Stomach (tissue), 9 donors: ENCODE measurements around the gene ADAMTSL3. TPM values are rescaled to one million over a fixed set of nuclear protein-coding genes. Genes with fewer than 3 reads are reported as not detected.

Experiments used
- DNase-seq, 2 donors: peaks; one replicate each; pipeline versions ENCODE4 v3.0.0 to v3.0.0-alpha.2; 2013 to 2019
- H3K27ac ChIP-seq, 5 donors: fragments of 200-600 bp in 4 of 5; sonication (generic) in 4 of 5; one replicate each; pipeline ENCODE4 v1.5.1; 2013 to 2019; ENCODE audit warnings: mild to moderate bottlenecking in 1 of 5, moderate library complexity in 1 of 5
- H3K27me3 ChIP-seq, 3 donors: fragments of 200-600 bp; sonication (generic); one replicate each; pipeline ENCODE4 v1.5.1; 2017 to 2019; ENCODE audit warnings: mixed run types in 1 of 3
- H3K36me3 ChIP-seq, 4 donors: fragments of 200-600 bp; sonication (generic); 1 replicate in 3 of 4; 2 replicates in 1 of 4; pipeline ENCODE4 v1.5.1; 2016 to 2019
- H3K4me1 ChIP-seq, 4 donors: fragments of 200-600 bp; sonication (generic); one replicate each; pipeline ENCODE4 v1.5.1; 2016 to 2019
- H3K4me3 ChIP-seq, 4 donors: fragments of 200-600 bp; sonication (generic) in 3 of 4; one replicate each; pipeline ENCODE4 v1.5.1; 2016 to 2019; ENCODE audit warnings: mild to moderate bottlenecking in 1 of 4
- H3K9me3 ChIP-seq, 4 donors: fragments of 200-600 bp; sonication (generic); one replicate each; pipeline ENCODE4 v1.5.1; 2016 to 2019
- EP300 ChIP-seq: sonication (generic); formaldehyde crosslinking; IDR thresholded peaks from one replicate; pipeline ENCODE4 v1.6.1; 2017; ENCODE audit warnings: antibody characterized with exemption
- POLR2A ChIP-seq, 4 donors: fragments of 450-650 bp; IDR thresholded peaks; one replicate each; pipeline ENCODE4 v1.6.1; 2016; ENCODE audit warnings: antibody characterized with exemption in 4 of 4, control low read depth in 2 of 4, mild to moderate bottlenecking in 1 of 4, moderate library complexity in 1 of 4
- POLR2AphosphoS5 ChIP-seq, 3 donors: sonication (generic); formaldehyde crosslinking; IDR thresholded peaks; one replicate each; pipeline ENCODE4 v1.6.1; 2016; ENCODE audit warnings: antibody characterized with exemption in 3 of 3
- WGBS, 5 donors: extraction: QIAGEN DNeasy Blood & Tissue Kit in 3 of 5; methylation state at CpG; one replicate each; pipeline versions ENCODE4 v1.1.5 to v1.1.7; 2013 to 2018; 5-methylcytosine and 5-hydroxymethylcytosine counted together
- intact Hi-C: fragments of 100-400 bp; cut with DNase I; formaldehyde crosslinking; loops from one replicate; pipeline ENCODE4 v1.15.1; 2023; ENCODE audit warnings: low total_unique reads
- polyA plus RNA-seq, 3 donors: library from polyadenylated mRNA; stranded (reverse); fragments of 200-250 nt; gene quantifications; one replicate each; pipeline ENCODE4 v1.2.3, GENCODE V29; 2013
- total RNA-seq, 5 donors: library from RNA; depleted of rRNA; stranded (reverse); fragments of >200 nt; gene quantifications; one replicate each; pipeline versions ENCODE4 v1.1.0 to v1.2.3, GENCODE V29; 2014 to 2016
- TF ChIP-seq, protein P1 (sequence below), 7 experiments: fragments of 450-650 bp in 4 of 7; fragments of 200-600 bp in 3 of 7; sonication (generic) in 3 of 7; IDR thresholded peaks; one replicate each; pipeline ENCODE4 v1.5.1; 2016 to 2019; ENCODE audit warnings: antibody characterized with exemption in 7 of 7, control low read depth in 2 of 7, mild to moderate bottlenecking in 1 of 7
- donor health status: healthy with polysubstance abuse.
- donor health status: Bipolar disorder and iron deficiency.
- donor health status: healthy.

The ADAMTSL3 gene
- total and polyA plus RNA-seq, 8 donors = 1.1 to 54.9 (median 6.0) TPM

DNA sequence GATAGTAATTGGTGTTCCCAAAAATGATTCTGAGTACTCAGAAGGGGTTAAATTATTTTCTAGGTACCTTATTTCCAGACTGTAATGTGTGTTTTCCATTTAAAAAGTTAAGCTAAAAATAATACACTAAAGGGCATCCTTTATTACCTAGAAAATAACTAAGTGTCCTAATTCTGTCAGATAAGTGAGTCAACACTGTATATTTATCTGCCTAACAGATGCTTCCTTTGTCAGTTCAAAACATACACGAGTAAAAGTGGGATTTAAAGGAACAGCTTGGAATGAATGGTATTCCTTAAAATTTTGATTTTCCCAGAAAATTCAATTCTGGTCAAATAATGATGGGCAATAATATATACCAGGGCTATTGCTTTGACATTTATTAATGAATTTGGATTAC, 78.3 kb downstream of the ADAMTSL3 start:
- no peaks in the 10 kb centered on the region for H3K27me3 ChIP-seq
- no peak overlapping the region for H3K4me3 ChIP-seq
- no peaks in the 10 kb centered on the region for H3K9me3 ChIP-seq
- no peak overlapping the region for H3K27ac ChIP-seq
- H3K4me1 ChIP-seq = no peaks in the 10 kb centered on the region
- no peaks in the 10 kb centered on the region for H3K36me3 ChIP-seq
- TF ChIP-seq, protein P1, sequence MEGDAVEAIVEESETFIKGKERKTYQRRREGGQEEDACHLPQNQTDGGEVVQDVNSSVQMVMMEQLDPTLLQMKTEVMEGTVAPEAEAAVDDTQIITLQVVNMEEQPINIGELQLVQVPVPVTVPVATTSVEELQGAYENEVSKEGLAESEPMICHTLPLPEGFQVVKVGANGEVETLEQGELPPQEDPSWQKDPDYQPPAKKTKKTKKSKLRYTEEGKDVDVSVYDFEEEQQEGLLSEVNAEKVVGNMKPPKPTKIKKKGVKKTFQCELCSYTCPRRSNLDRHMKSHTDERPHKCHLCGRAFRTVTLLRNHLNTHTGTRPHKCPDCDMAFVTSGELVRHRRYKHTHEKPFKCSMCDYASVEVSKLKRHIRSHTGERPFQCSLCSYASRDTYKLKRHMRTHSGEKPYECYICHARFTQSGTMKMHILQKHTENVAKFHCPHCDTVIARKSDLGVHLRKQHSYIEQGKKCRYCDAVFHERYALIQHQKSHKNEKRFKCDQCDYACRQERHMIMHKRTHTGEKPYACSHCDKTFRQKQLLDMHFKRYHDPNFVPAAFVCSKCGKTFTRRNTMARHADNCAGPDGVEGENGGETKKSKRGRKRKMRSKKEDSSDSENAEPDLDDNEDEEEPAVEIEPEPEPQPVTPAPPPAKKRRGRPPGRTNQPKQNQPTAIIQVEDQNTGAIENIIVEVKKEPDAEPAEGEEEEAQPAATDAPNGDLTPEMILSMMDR (IDR thresholded peaks at IDR 0.05) = no peak
- TF ChIP-seq EP300 (no peak), POLR2A (IDR thresholded peaks at IDR 0.05) (no peak), POLR2AphosphoS5 (IDR thresholded peaks at IDR 0.05) (no peak)
- DNase-seq = no peak
- intact Hi-C loops = no loop called here
- WGBS, 5 donors = 23 to 40% (median 24%) methylated on average over 1 of the region's 1 CpG

DNA sequence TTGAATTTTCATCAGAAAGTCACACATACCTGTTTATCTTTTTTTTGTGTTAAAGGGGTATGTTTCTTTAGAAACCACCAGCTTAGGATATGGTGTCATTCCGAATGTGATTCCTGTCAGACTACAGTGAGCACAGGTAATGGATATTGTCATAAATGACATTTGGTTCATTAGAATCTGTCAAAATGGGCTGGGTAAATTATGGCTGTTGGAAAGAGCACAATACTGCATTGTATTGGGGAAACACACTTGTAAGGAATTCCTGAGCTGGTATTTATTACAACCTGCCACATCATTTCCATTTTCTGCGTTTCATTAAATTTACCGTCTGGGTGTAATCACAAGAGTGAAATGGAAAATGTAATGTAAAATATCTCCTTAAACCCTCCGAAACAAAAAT, 78.8 kb downstream of the ADAMTSL3 start:
- Histone ChIP-seq H3K27ac (no peak overlapping the region), H3K27me3 (no peaks in the 10 kb centered on the region), H3K36me3 (no peaks in the 10 kb centered on the region), H3K4me3 (no peak overlapping the region), H3K4me1 (no peaks in the 10 kb centered on the region), H3K9me3 (no peaks in the 10 kb centered on the region)
- DNase-seq = no peak
- intact Hi-C loops = no loop called here
- TF ChIP-seq POLR2AphosphoS5 (IDR thresholded peaks at IDR 0.05) (no peak), EP300 (no peak), POLR2A (IDR thresholded peaks at IDR 0.05) (no peak)
- TF ChIP-seq, protein P1 (IDR thresholded peaks at IDR 0.05) = no peak
- WGBS, 5 donors = 80 to 93% (median 91%) methylated on average over 4 of the region's 4 CpGs

DNA sequence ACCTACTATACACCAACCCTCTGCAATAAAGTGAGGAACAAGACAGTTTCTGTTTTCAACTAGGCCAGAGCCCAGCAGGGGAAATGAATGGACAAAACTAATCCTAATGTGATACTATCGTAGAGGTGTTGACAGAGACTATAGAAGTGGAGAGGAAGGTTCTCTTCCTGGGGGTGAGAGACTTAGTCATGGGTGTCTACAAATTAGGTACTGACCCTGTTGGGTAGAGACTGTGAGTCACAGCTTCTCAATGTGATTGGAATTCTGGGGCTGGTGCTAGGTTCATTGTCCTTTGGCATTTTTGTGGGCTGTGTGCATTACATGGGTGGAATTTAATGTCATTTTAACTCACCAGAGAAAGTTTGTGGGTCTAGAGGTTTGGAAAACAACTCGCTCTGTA, 79.3 kb downstream of the ADAMTSL3 start:
- DNase-seq = no peak
- H3K27ac ChIP-seq = no peak overlapping the region
- H3K4me3 ChIP-seq = no peak overlapping the region
- no peaks in the 10 kb centered on the region for H3K4me1 ChIP-seq
- intact Hi-C loops = no loop called here
- 80 to 95% (median 92%) methylated on average over 2 of the region's 2 CpGs for WGBS, 5 donors
- TF ChIP-seq, protein P1 (IDR thresholded peaks at IDR 0.05) = no peak
- TF ChIP-seq POLR2A (IDR thresholded peaks at IDR 0.05) = no peak
- no peaks in the 10 kb centered on the region for H3K36me3 ChIP-seq
- no peaks in the 10 kb centered on the region for H3K9me3 ChIP-seq
- H3K27me3 ChIP-seq = no peaks in the 10 kb centered on the region

DNA sequence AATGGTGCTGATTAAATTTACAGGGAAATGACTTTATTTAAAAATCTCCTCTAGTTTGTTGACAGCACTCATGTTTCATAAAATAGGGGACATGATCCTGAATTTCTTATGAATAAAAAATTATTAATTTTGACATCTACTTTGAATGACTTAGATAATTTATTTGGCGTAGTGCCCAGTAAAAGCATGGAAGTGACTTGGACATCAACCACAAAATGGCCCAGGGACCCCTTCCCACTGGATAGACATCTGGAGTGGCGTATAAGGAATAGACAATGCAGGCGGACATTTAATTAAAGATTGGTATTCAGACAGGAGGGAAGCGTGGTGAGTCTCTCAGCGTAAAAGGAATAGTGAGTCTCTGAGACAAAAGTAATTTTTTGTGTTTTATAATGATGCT, 79.8 kb downstream of the ADAMTSL3 start:
- no peak for TF ChIP-seq EP300
- TF ChIP-seq POLR2A (IDR thresholded peaks at IDR 0.05) = no peak
- TF ChIP-seq, protein P1 (IDR thresholded peaks at IDR 0.05) = no peak
- TF ChIP-seq POLR2AphosphoS5 (IDR thresholded peaks at IDR 0.05) = no peak
- no peak overlapping the region for H3K27ac ChIP-seq
- H3K4me1 ChIP-seq = no peaks in the 10 kb centered on the region
- no peaks in the 10 kb centered on the region for H3K9me3 ChIP-seq
- H3K4me3 ChIP-seq = no peak overlapping the region
- intact Hi-C loops = no loop called here
- WGBS, 5 donors = 96 to 97% (median 97%) methylated on average over 5 of the region's 5 CpGs
- H3K36me3 ChIP-seq = no peaks in the 10 kb centered on the region
- no peak for DNase-seq
- H3K27me3 ChIP-seq = no peaks in the 10 kb centered on the region
